ENCODE measurements around the gene UGT2B17. TPM values are rescaled to one million over a fixed set of nuclear protein-coding genes. Genes with fewer than 3 reads are reported as not detected.

The UGT2B17 gene
- total RNA-seq (2022; extraction: Qiagen RNA extraction): not detected in 5 replicates

DNA sequence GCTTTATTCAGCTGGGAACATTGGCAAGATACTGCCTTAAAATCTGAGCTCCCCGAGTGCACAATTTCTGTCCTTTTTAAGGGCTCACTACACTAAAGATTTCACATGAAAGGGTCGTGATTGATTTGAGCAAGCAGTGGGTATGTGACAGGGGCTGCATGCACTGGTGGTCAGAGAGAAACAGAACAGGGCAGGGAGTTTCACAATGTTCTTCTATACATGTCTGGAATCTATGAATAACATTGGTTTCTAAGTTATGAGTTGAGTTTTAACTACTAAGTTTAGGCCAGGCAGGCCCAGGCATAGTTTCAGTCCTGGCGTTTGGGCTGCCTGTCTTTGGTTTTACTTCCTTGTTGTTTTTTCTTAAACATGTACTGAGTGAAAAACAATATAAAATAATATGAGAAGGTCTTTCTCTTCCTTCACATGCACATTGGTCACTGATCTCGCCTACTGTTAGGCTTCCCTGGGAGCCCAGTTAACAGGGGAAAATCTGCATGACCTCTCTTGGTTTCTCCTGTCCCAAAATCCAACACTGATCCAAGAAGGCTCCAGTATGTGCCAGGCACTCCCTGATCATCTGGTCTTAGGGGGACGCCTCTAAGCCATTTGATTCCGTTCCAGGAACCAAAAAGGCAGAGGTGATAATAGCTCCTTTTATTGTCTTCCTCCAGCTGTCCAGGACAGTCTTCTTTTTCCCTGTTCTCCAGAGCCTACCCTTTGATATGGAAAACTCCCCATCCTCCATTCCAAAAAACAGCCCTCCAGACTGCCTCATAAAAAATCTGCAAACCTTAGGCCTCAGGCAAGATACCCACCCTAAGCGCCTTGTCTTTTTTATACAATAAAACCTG, at the start of gene UGT2B17:
Gene UGT2B17 (minus strand): TSS at position 51 of the 854 bp plus-strand sequence. CDS start 7,838 bp downstream, outside the sequence.

Other genes starting within 250 kb of the UGT2B17 start
- 32.8 to 37.8 TPM (median 35.5 TPM) in 5 replicates for gene YTHDC1, start 226.2 kb downstream of the UGT2B17 start, total RNA-seq (2022; extraction: Qiagen RNA extraction)
- gene TMPRSS11E, start 128.9 kb downstream of the UGT2B17 start, total RNA-seq (2022; extraction: Qiagen RNA extraction): 0.03 to 0.06 TPM in 2 of 5 replicates, not detected in the others
- gene UGT2B15, start 94.3 kb upstream of the UGT2B17 start, total RNA-seq (2022; extraction: Qiagen RNA extraction): 0.04 to 0.14 TPM (median 0.13 TPM) in 5 replicates
- gene UGT2B10, start 239.7 kb upstream of the UGT2B17 start, total RNA-seq (2022; extraction: Qiagen RNA extraction): 0.05 TPM in 1 of 5 replicates, not detected in the others